HEK293 (cell line): ENCODE data around the gene CALCOCO1.

Experiments used
- CTCF ChIA-PET: fragments of 350-600 bp; formaldehyde crosslinking; extraction: SDS; loops from one replicate; lab custom pipeline; 2021; ENCODE audit warnings: antibody characterized with exemption; lab: Yijun Ruan, JAX
- POLR2A ChIA-PET: fragments of 300-600 bp; formaldehyde crosslinking; extraction: SDS; loops from one replicate; lab custom pipeline; 2020; ENCODE audit warnings: antibody characterized with exemption, inconsistent platforms; lab: Yijun Ruan, JAX
- H3K27ac ChIP-seq: fragments of 200-500 bp; sonication (Bioruptor generic); 2 replicates; pipeline ENCODE4 v1.5.1; 2014; ENCODE audit warnings: low read depth, low read length, control low read depth, inconsistent platforms; ENCODE audit errors: extremely low read depth
- H3K36me3 ChIP-seq, 2 experiments: fragments of 200-500 bp in 1 of 2; sonication (Bioruptor generic) in 1 of 2; 1 replicate in 1 of 2; 2 replicates in 1 of 2; pipeline ENCODE4 v1.5.1; 2014 to 2017; ENCODE audit warnings: inconsistent platforms in 2 of 2, low read length in 2 of 2; ENCODE audit not compliant: control insufficient read depth in 2 of 2, insufficient read depth in 1 of 2
- H3K4me1 ChIP-seq: fragments of 200-500 bp; sonication (Bioruptor generic); 2 replicates; pipeline ENCODE4 v1.5.1; 2014; ENCODE audit warnings: mild to moderate bottlenecking, low read length, inconsistent platforms; ENCODE audit not compliant: control insufficient read depth, insufficient read depth
- H3K4me3 ChIP-seq: 2 replicates; pipeline ENCODE4 v1.5.1; 2011; ENCODE audit warnings: low read depth, mild to moderate bottlenecking, control low read depth, low read length, moderate library complexity
- H3K9me3 ChIP-seq: fragments of 200-500 bp; sonication (Bioruptor generic); 2 replicates; pipeline ENCODE4 v1.5.1; 2014; ENCODE audit warnings: low read depth, low read length, inconsistent platforms; ENCODE audit not compliant: control insufficient read depth, insufficient read depth
- EGR2 ChIP-seq: fragments of 450-650 bp; formaldehyde crosslinking; IDR thresholded peaks from 2 replicates; pipeline ENCODE4 v1.5.1; 2016; ENCODE audit warnings: low read depth, missing biosample characterization, missing genetic modification characterization
- HIC1 ChIP-seq: fragments of 450-650 bp; formaldehyde crosslinking; IDR thresholded peaks from 2 replicates; pipeline ENCODE4 v1.5.1; 2016; ENCODE audit warnings: missing biosample characterization, missing genetic modification characterization
- PRDM1 ChIP-seq: fragments of 450-650 bp; formaldehyde crosslinking; IDR thresholded peaks from 2 replicates; pipeline ENCODE4; 2016; ENCODE audit warnings: missing biosample characterization, missing genetic modification characterization
- SETDB1 ChIP-seq: IDR thresholded peaks from one replicate; pipeline ENCODE4 v1.6.1; 2017; ENCODE audit warnings: mild to moderate bottlenecking, low read length, moderate library complexity, mixed read lengths; ENCODE audit not compliant: insufficient read length
- SP7 ChIP-seq: fragments of 450-650 bp; formaldehyde crosslinking; IDR thresholded peaks from 2 replicates; pipeline ENCODE4 v1.5.1; 2016; ENCODE audit warnings: missing biosample characterization, missing genetic modification characterization
- ZBTB8A ChIP-seq: fragments of 450-650 bp; formaldehyde crosslinking; IDR thresholded peaks from 2 replicates; pipeline ENCODE4 v1.5.1; 2016; ENCODE audit warnings: missing biosample characterization, missing genetic modification characterization
- ZFP69B ChIP-seq: fragments of 450-650 bp; formaldehyde crosslinking; IDR thresholded peaks from 2 replicates; pipeline ENCODE4 v1.5.1; 2016; ENCODE audit warnings: missing biosample characterization, missing genetic modification characterization
- ZNF16 ChIP-seq: fragments of 450-650 bp; formaldehyde crosslinking; IDR thresholded peaks from 2 replicates; pipeline ENCODE4 v1.5.1; 2016; ENCODE audit warnings: low read depth, missing biosample characterization, missing genetic modification characterization
- ZNF19 ChIP-seq: fragments of 450-650 bp; formaldehyde crosslinking; IDR thresholded peaks from 2 replicates; pipeline ENCODE4; 2016; ENCODE audit warnings: missing biosample characterization, missing genetic modification characterization, low read depth
- ZNF335 ChIP-seq: fragments of 450-650 bp; formaldehyde crosslinking; conservative IDR thresholded peaks from 2 replicates; pipeline ENCODE4 v1.5.1; 2016; ENCODE audit warnings: missing biosample characterization, missing genetic modification characterization
- ZNF366 ChIP-seq: fragments of 450-650 bp; formaldehyde crosslinking; conservative IDR thresholded peaks from 2 replicates; pipeline ENCODE4 v1.5.1; 2016; ENCODE audit warnings: missing biosample characterization, missing genetic modification characterization
- ZNF423 ChIP-seq: fragments of 450-650 bp; formaldehyde crosslinking; IDR thresholded peaks from 2 replicates; pipeline ENCODE4 v1.5.1; 2016; ENCODE audit warnings: missing biosample characterization, missing genetic modification characterization
- ZNF426 ChIP-seq: fragments of 450-650 bp; formaldehyde crosslinking; IDR thresholded peaks from 2 replicates; pipeline ENCODE4 v1.5.1; 2017; ENCODE audit warnings: missing biosample characterization, missing genetic modification characterization, mild to moderate bottlenecking, inconsistent platforms, moderate library complexity
- ZNF48 ChIP-seq: fragments of 450-650 bp; formaldehyde crosslinking; IDR thresholded peaks from 2 replicates; pipeline ENCODE4 v1.5.1; 2016; ENCODE audit warnings: missing biosample characterization, missing genetic modification characterization
- ZNF488 ChIP-seq: fragments of 450-650 bp; formaldehyde crosslinking; IDR thresholded peaks from 2 replicates; pipeline ENCODE4 v1.5.1; 2016; ENCODE audit warnings: missing biosample characterization, missing genetic modification characterization
- ZNF571 ChIP-seq: fragments of 450-650 bp; formaldehyde crosslinking; IDR thresholded peaks from 2 replicates; pipeline ENCODE4 v1.5.0; 2017; ENCODE audit warnings: missing biosample characterization, missing genetic modification characterization
- ZNF585B ChIP-seq: fragments of 450-650 bp; formaldehyde crosslinking; IDR thresholded peaks from 2 replicates; pipeline ENCODE4 v1.5.1; 2016; ENCODE audit warnings: missing biosample characterization, missing genetic modification characterization
- ZNF610 ChIP-seq: fragments of 450-650 bp; formaldehyde crosslinking; IDR thresholded peaks from 2 replicates; pipeline ENCODE4 v1.5.1; 2016; ENCODE audit warnings: missing biosample characterization, missing genetic modification characterization, borderline replicate concordance
- ZNF623 ChIP-seq: fragments of 450-650 bp; formaldehyde crosslinking; IDR thresholded peaks from 2 replicates; pipeline ENCODE4 v1.5.1; 2016; ENCODE audit warnings: missing biosample characterization, missing genetic modification characterization
- ZNF626 ChIP-seq: fragments of 450-650 bp; sonication (Bioruptor Pico); formaldehyde crosslinking; IDR thresholded peaks from 2 replicates; pipeline ENCODE4 v1.5.1; 2018; ENCODE audit warnings: missing biosample characterization, missing genetic modification characterization, inconsistent platforms
- ZNF747 ChIP-seq: fragments of 450-650 bp; formaldehyde crosslinking; IDR thresholded peaks from 2 replicates; pipeline ENCODE4 v1.5.1; 2016; ENCODE audit warnings: missing biosample characterization, missing genetic modification characterization
- ZNF792 ChIP-seq: fragments of 450-650 bp; formaldehyde crosslinking; IDR thresholded peaks from 2 replicates; pipeline ENCODE4 v1.5.1; 2016; ENCODE audit warnings: missing biosample characterization, missing genetic modification characterization
- ZNF830 ChIP-seq: fragments of 450-650 bp; IDR thresholded peaks from 2 replicates; pipeline ENCODE4 v1.5.0; 2018; ENCODE audit warnings: missing biosample characterization, missing genetic modification characterization, low read depth, mild to moderate bottlenecking, moderate library complexity

CALCOCO1 gene

GRCh38 chr12:53737093-53737808 is 10.0 kb upstream of the CALCOCO1 start (continued):
- TF ChIP-seq ZNF423 (peak; percentile 82), ZNF426 (tag by site-specific recombination) (no peak), ZNF366 (tag by site-specific recombination) (0 out of 2 replicates have a peak, but pooled peaks have one; percentile 24), ZNF488 (tag by site-specific recombination) (peak; percentile 74), HIC1 (tag by site-specific recombination) (no peak), SP7 (tag by site-specific recombination) (peak; percentile 67), ZBTB8A (tag by site-specific recombination) (0 out of 2 replicates have a peak, but pooled peaks have one; percentile 29)

- Histone ChIP-seq H3K4me1 (peaks cover 12% of the 10 kb centered on the region), H3K27ac (no peak overlapping the region), H3K9me3 (no peaks in the 10 kb centered on the region), H3K4me3 (no peak overlapping the region), H3K36me3 (no peaks in the 10 kb centered on the region)
- POLR2A ChIA-PET = no interaction called here
- no peak for TF ChIP-seq ZNF571 (tag by site-specific recombination)
- TF ChIP-seq PRDM1 = 0 out of 2 replicates have a peak, but pooled peaks have one; percentile 36
- 0 out of 2 replicates have a peak, but pooled peaks have one; percentile 11 for TF ChIP-seq EGR2 (tag by site-specific recombination)
- CTCF ChIA-PET = interaction anchor here (1.2 to 18.2 kb wide), 5 partner anchors 8 to 249 kb away, joined by 3 to 915 read pairs (median 4); partner anchors contain the start of gene HOXC10
Observed at GRCh38 chr12:53736592-53736991, 9.3 kb upstream of the CALCOCO1 start.

- TF ChIP-seq ZNF19 (no peak), ZNF610 (no peak), ZNF792 (tag by site-specific recombination) (no peak)
- peaks cover 12% of the 10 kb centered on the region for H3K4me1 ChIP-seq
- H3K36me3 ChIP-seq = no peaks in the 10 kb centered on the region
- POLR2A ChIA-PET = interaction anchor here (0.6 kb wide), 1 partner anchor 10 kb away, joined by 4 read pairs; no protein-coding TSS in a partner anchor
- no peaks in the 10 kb centered on the region for H3K9me3 ChIP-seq
- CTCF ChIA-PET = interaction anchor here (1.1 to 18.2 kb wide), 3 partner anchors 9 to 39 kb away, joined by 4 to 915 read pairs (median 327); no protein-coding TSS in a partner anchor
- H3K4me3 ChIP-seq = no peak overlapping the region
- H3K27ac ChIP-seq = no peak overlapping the region
Observed at GRCh38 chr12:53735556-53735955, 8.3 kb upstream of the CALCOCO1 start.

GRCh38 chr12:53734425-53734824 is 7.2 kb upstream of the CALCOCO1 start:
- POLR2A ChIA-PET = no interaction called here
- H3K4me1 ChIP-seq = peaks cover 12% of the 10 kb centered on the region
- TF ChIP-seq SETDB1 (no peak), ZFP69B (tag by site-specific recombination) (no peak), ZNF488 (tag by site-specific recombination) (no peak), ZNF48 (no peak), ZNF830 (tag by site-specific recombination) (no peak), ZNF16 (tag by site-specific recombination) (no peak), ZNF623 (0 out of 2 replicates have a peak, but pooled peaks have one; percentile 19), ZNF747 (no peak), ZNF585B (tag by site-specific recombination) (no peak), ZNF335 (no peak), ZNF626 (tag by site-specific recombination) (no peak)

More at GRCh38 chr12:53734425-53734824, 7.2 kb upstream of the CALCOCO1 start:
- Histone ChIP-seq H3K4me3 (no peak overlapping the region), H3K36me3 (no peaks in the 10 kb centered on the region), H3K27ac (no peak overlapping the region; the same call in 1 of the 2 replicates), H3K9me3 (no peaks in the 10 kb centered on the region)
- CTCF ChIA-PET = interaction anchor here (0.6 to 18.2 kb wide), 7 partner anchors 10 to 517 kb away, joined by 3 to 327 read pairs (median 4); no protein-coding TSS in a partner anchor
